ENCODE results near the gene KCNJ6. TPM values are rescaled to one million over a fixed set of nuclear protein-coding genes. Genes with fewer than 3 reads are reported as not detected.

Gene KCNJ6
- total RNA-seq, 1 donor: 0.36 TPM

DNA sequence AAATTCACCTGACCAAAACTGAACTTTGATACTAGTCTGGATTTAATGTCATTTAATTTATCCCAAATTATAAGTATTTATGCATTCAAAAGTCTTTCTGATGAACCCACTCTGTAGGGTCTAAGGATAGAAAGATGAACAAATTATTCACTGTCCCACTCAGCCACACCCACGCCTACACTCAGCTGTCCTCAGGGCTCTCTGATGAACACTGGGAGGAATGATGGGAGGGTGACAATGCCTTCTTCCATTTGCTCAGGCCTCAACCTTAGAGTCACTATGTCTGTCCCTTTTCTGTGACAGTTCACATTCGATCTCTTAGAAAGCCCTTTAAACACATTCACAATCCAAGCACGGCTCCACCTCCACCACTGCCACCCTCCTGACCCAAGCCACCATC, 41.8 kb downstream of the KCNJ6 start:
- Histone ChIP-seq H3K36me3 (ENCODE audit: insufficient read depth, low read length) (no peaks in the 10 kb centered on the region), H3K27ac (ENCODE audit: low read depth, low read length) (no peak overlapping the region), H2AFZ (ENCODE audit: low read length) (no peak overlapping the region), H3K9me3 (ENCODE audit: low read depth, low read length) (no peaks in the 10 kb centered on the region), H3K79me2 (ENCODE audit: insufficient read depth, low read length) (no peaks in the 10 kb centered on the region), H4K20me1 (ENCODE audit: insufficient read depth, low read length) (no peaks in the 10 kb centered on the region), H3K4me3 (ENCODE audit: insufficient read depth, low read length) (no peak overlapping the region), H3K27me3 (ENCODE audit: insufficient read depth, low read length) (no peaks in the 10 kb centered on the region), H3K4me2 (ENCODE audit: insufficient read depth, low read length) (no peak overlapping the region), H3K4me1 (ENCODE audit: insufficient read depth, low read length) (peaks cover 19% of the 10 kb centered on the region)
- TF ChIP-seq CTCF (IDR thresholded peaks at IDR 0.05; ENCODE audit: extremely low read depth, low read depth, low read length): no peak
- no peak for DNase-seq (ENCODE audit: insufficient read length, low spot score, missing footprints)

- DNase-seq (ENCODE audit: insufficient read length, low spot score, missing footprints): no peak
- H4K20me1 ChIP-seq (ENCODE audit: insufficient read depth, low read length): no peaks in the 10 kb centered on the region
- H3K4me2 ChIP-seq (ENCODE audit: insufficient read depth, low read length): no peak overlapping the region
- H3K27ac ChIP-seq (ENCODE audit: low read depth, low read length): no peak overlapping the region
- H3K79me2 ChIP-seq (ENCODE audit: insufficient read depth, low read length): no peaks in the 10 kb centered on the region
- peaks cover 16% of the 10 kb centered on the region for H3K4me1 ChIP-seq (ENCODE audit: insufficient read depth, low read length)
- H3K9me3 ChIP-seq (ENCODE audit: low read depth, low read length): no peaks in the 10 kb centered on the region
- no peak overlapping the region for H2AFZ ChIP-seq (ENCODE audit: low read length)
- no peaks in the 10 kb centered on the region for H3K36me3 ChIP-seq (ENCODE audit: insufficient read depth, low read length)
- peak; percentile 44 for TF ChIP-seq CTCF (IDR thresholded peaks at IDR 0.05; ENCODE audit: extremely low read depth, low read depth, low read length)
- no peak overlapping the region for H3K4me3 ChIP-seq (ENCODE audit: insufficient read depth, low read length)
- H3K27me3 ChIP-seq (ENCODE audit: insufficient read depth, low read length): no peaks in the 10 kb centered on the region
Measured at GRCh38 chr21:37873655-37874054, 42.6 kb downstream of the KCNJ6 start.

DNA sequence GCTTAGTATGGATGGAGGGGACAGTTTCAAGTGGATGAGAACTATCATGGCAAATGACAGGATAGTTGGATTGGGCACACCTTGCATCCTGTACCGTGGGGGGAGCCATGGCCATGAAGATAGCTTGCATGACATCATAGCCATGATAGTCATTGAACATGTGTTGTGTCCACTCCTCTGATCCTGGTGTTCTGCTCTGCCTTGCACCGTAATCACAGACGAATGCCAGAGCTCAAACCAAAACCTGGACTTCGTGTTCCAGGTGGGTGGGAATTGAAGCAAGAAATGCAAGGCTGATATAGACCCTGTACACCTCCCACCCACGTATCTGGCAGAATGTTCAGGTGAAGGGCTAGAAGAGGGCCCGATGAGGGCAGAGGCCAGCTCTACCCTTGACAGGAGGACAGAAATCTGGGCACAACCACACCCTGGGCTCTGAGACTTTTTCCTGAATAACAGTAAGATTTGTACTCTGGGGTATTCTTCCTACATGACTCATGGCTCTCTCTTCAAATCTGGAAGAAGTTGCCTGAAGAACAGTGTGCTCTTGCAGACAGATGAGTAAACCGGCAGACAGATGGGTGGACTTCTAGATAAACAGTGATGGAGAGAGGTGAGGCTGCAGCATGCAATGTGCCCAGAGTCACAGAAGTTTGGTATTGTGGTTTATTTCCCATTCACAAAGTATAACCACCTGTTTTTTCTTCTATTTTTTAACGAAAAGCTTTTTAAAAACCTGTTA, 45.0 kb downstream of the KCNJ6 start:
- H4K20me1 ChIP-seq (ENCODE audit: insufficient read depth, low read length): no peaks in the 10 kb centered on the region
- H2AFZ ChIP-seq (ENCODE audit: low read length): no peak overlapping the region
- no peak for TF ChIP-seq CTCF (IDR thresholded peaks at IDR 0.05; ENCODE audit: extremely low read depth, low read depth, low read length)
- peaks cover 17% of the 10 kb centered on the region for H3K4me1 ChIP-seq (ENCODE audit: insufficient read depth, low read length)
- H3K79me2 ChIP-seq (ENCODE audit: insufficient read depth, low read length): no peaks in the 10 kb centered on the region
- no peaks in the 10 kb centered on the region for H3K9me3 ChIP-seq (ENCODE audit: low read depth, low read length)
- H3K27me3 ChIP-seq (ENCODE audit: insufficient read depth, low read length): no peaks in the 10 kb centered on the region
- peak; percentile 87 for DNase-seq (ENCODE audit: insufficient read length, low spot score, missing footprints)
- no peak overlapping the region for H3K4me3 ChIP-seq (ENCODE audit: insufficient read depth, low read length)
- H3K36me3 ChIP-seq (ENCODE audit: insufficient read depth, low read length): no peaks in the 10 kb centered on the region
- H3K27ac ChIP-seq (ENCODE audit: low read depth, low read length): peak overlapping the region; percentile 37
- peak overlapping the region; percentile 48 for H3K4me2 ChIP-seq (ENCODE audit: insufficient read depth, low read length)

DNA sequence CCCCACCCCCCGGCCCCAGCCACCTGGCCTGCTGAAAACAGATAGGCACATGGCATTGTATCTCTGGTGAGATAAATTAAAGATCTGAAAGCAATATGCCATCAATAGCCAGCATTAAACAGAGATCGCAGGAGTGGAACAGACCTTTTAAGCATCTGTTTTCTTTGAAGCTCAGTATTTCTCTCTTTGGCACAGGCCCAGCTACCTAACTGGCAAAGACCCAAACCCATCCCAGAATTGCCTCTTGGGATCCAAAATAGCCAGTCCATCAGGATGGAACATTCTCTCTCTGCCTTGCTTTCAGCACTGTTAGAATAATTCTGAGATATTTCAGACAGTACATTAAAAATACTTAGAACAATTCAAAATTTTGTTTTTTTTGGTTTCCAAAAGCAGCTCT, 46.0 kb downstream of the KCNJ6 start:
- Histone ChIP-seq H3K9me3 (ENCODE audit: low read depth, low read length) (no peaks in the 10 kb centered on the region), H3K27me3 (ENCODE audit: insufficient read depth, low read length) (no peaks in the 10 kb centered on the region), H3K36me3 (ENCODE audit: insufficient read depth, low read length) (no peaks in the 10 kb centered on the region), H3K4me3 (ENCODE audit: insufficient read depth, low read length) (no peak overlapping the region), H4K20me1 (ENCODE audit: insufficient read depth, low read length) (no peaks in the 10 kb centered on the region), H3K27ac (ENCODE audit: low read depth, low read length) (no peak overlapping the region), H2AFZ (ENCODE audit: low read length) (no peak overlapping the region), H3K79me2 (ENCODE audit: insufficient read depth, low read length) (no peaks in the 10 kb centered on the region), H3K4me1 (ENCODE audit: insufficient read depth, low read length) (peaks cover 17% of the 10 kb centered on the region), H3K4me2 (ENCODE audit: insufficient read depth, low read length) (no peak overlapping the region)
- no peak for DNase-seq (ENCODE audit: insufficient read length, low spot score, missing footprints)
- no peak for TF ChIP-seq CTCF (IDR thresholded peaks at IDR 0.05; ENCODE audit: extremely low read depth, low read depth, low read length)
